HepG2 (cell line): ENCODE measurements around the gene CMC4. TPM values are rescaled to one million over a fixed set of nuclear protein-coding genes. Genes with fewer than 3 reads are reported as not detected.

ENCODE experiments used
- ATAC-seq: fragments of 200-7000 bp; cut with Tn5 transposase; 3 replicates; pipeline ENCODE4 v1.9.1; 2020; ENCODE audit warnings: mild to moderate bottlenecking, moderate library complexity
- BruUV-seq: library from RNA; stranded (reverse); fragments of 400-500 nt; replicated peaks from 2 replicates; lab custom pipeline; 2021; lab: Mats Ljungman, UMichigan
- CTCF ChIA-PET: fragments of 300-600 bp; formaldehyde crosslinking; extraction: SDS; loops from one replicate; lab custom pipeline; 2021; ENCODE audit warnings: low total read pairs, inconsistent platforms, low intra/inter-chr PET ratio; lab: Yijun Ruan, JAX
- POLR2A ChIA-PET: fragments of 350-600 bp; sonication (Branson Sonifier 250); formaldehyde crosslinking; loops from one replicate; lab custom pipeline; 2020; ENCODE audit warnings: antibody characterized with exemption, inconsistent platforms; lab: Yijun Ruan, JAX
- DNase-seq: peaks from one replicate; pipeline ENCODE4 v3.0.0-alpha.2; 2015; ENCODE audit warnings: low spot score
- FAIRE-seq: peaks from 3 replicates; lab custom pipeline; 2011; peaks lifted over from hg19 to GRCh38; lab: Jason Lieb, UNC
- H2AFZ ChIP-seq: one replicate; pipeline ENCODE4 v1.6.1; 2011; ENCODE audit warnings: low read length, inconsistent platforms
- H3K27ac ChIP-seq: fragments of 300-600 bp; 3 replicates; pipeline ENCODE4 v1.8.0; 2011; ENCODE audit warnings: mixed run types, mild to moderate bottlenecking, mixed read lengths, low read length, inconsistent platforms; ENCODE audit not compliant: insufficient read depth; ENCODE audit errors: extremely low read length
- H3K27me3 ChIP-seq, 2 experiments: fragments of 200-600 bp in 1 of 2; 2 replicates in 1 of 2; 3 replicates in 1 of 2; pipeline versions ENCODE4 v1.6.0 to v1.8.0; 2011; ENCODE audit warnings: low read length in 2 of 2, mild to moderate bottlenecking in 2 of 2, moderate library complexity in 2 of 2, inconsistent platforms in 1 of 2; ENCODE audit not compliant: insufficient read depth in 2 of 2, control insufficient read depth in 1 of 2
- H3K36me3 ChIP-seq, 2 experiments: fragments of 200-600 bp in 1 of 2; replicated peaks in 1 of 2; 2 replicates in 1 of 2; 3 replicates in 1 of 2; pipeline versions ENCODE4 v1.5.1 to v1.8.0; 2011; ENCODE audit warnings: low read length in 2 of 2, inconsistent platforms in 1 of 2; ENCODE audit not compliant: insufficient read depth in 2 of 2, control insufficient read depth in 1 of 2
- H3K4me1 ChIP-seq: 2 replicates; pipeline ENCODE4 v1.5.1; 2012; ENCODE audit warnings: low read length, inconsistent platforms; ENCODE audit not compliant: insufficient read depth
- H3K4me2 ChIP-seq: 2 replicates; pipeline ENCODE4 v1.6.0; 2011; ENCODE audit warnings: low read depth, low read length, inconsistent platforms
- H3K4me3 ChIP-seq, 3 experiments: fragments of 200-600 bp in 1 of 3; sonication (generic), shearing (Covaris generic) in 1 of 3; replicated peaks in 1 of 3; 2 replicates each; pipeline ENCODE4 v1.5.1; 2011 to 2016; ENCODE audit warnings: low read length in 3 of 3, inconsistent platforms in 2 of 3, low read depth in 2 of 3, mild to moderate bottlenecking in 2 of 3, control low read depth in 1 of 3, mixed read lengths in 1 of 3; ENCODE audit not compliant: insufficient read depth in 1 of 3
- H3K79me2 ChIP-seq: one replicate; pipeline ENCODE4 v1.6.1; 2011; ENCODE audit warnings: low read length, inconsistent platforms; ENCODE audit not compliant: insufficient read depth
- H3K9ac ChIP-seq: 2 replicates; pipeline ENCODE4 v1.6.0; 2011; ENCODE audit warnings: mild to moderate bottlenecking, low read depth, low read length, inconsistent platforms; ENCODE audit not compliant: insufficient read depth
- H3K9me3 ChIP-seq: 2 replicates; pipeline ENCODE4 v1.5.1; 2012; ENCODE audit warnings: mild to moderate bottlenecking, low read length
- H4K20me1 ChIP-seq: 2 replicates; pipeline ENCODE4 v1.6.0; 2011; ENCODE audit warnings: inconsistent platforms, mild to moderate bottlenecking, low read length, moderate library complexity; ENCODE audit not compliant: insufficient read depth
- HOXA5 ChIP-seq: sonication (generic); formaldehyde crosslinking; IDR thresholded peaks from 2 replicates; pipeline ENCODE4 v1.4.0; 2020; ENCODE audit warnings: missing genetic modification reagents
- SIX4 ChIP-seq: sonication (generic); formaldehyde crosslinking; IDR thresholded peaks from 2 replicates; pipeline ENCODE4 v1.4.0; 2020; ENCODE audit warnings: missing genetic modification reagents
- SMARCC2 ChIP-seq: fragments of 450-650 bp; IDR thresholded peaks from 2 replicates; pipeline ENCODE4 v1.6.1; 2017; ENCODE audit warnings: antibody characterized with exemption, mild to moderate bottlenecking
- SYNCRIP ChIP-seq: fragments of 200-400 bp; formaldehyde crosslinking; IDR thresholded peaks from 2 replicates; pipeline ENCODE4 v1.6.1; 2018; ENCODE audit warnings: mild to moderate bottlenecking, low read depth, low read length; ENCODE audit not compliant: insufficient read depth
- ZFP36 ChIP-seq: fragments of 150-350 bp; IDR thresholded peaks from 2 replicates; pipeline ENCODE4 v1.6.1; 2018; ENCODE audit warnings: borderline replicate concordance, low read length, low read depth; ENCODE audit not compliant: partially characterized antibody
- ZNF468 ChIP-seq: sonication (generic); formaldehyde crosslinking; IDR thresholded peaks from 2 replicates; pipeline ENCODE4 v1.8.0; 2022; ENCODE audit warnings: mild to moderate bottlenecking, moderate library complexity, missing genetic modification reagents
- ZNF550 ChIP-seq: sonication (generic); formaldehyde crosslinking; IDR thresholded peaks from 2 replicates; pipeline ENCODE4 v1.4.0; 2020; ENCODE audit warnings: mild to moderate bottlenecking, missing genetic modification reagents, borderline replicate concordance
- ZNF570 ChIP-seq: sonication (generic); formaldehyde crosslinking; IDR thresholded peaks from 2 replicates; pipeline ENCODE4 v1.4.0; 2020; ENCODE audit warnings: mild to moderate bottlenecking, missing genetic modification reagents, borderline replicate concordance
- WGBS: methylation state at CpG from one replicate; pipeline ENCODE4 v1.1.6; 2017; ENCODE audit warnings: low lambda C conversion rate; 5-methylcytosine and 5-hydroxymethylcytosine counted together
- in situ Hi-C: cut with HindIII; loops from 2 replicates; pipeline ENCODE4 v1.10.0; 2017; ENCODE audit warnings: low pct_unique_long_range_greater_than_20kb; ENCODE audit not compliant: extremely low pct_ligation_motif_present
- intact Hi-C: fragments of 100-400 bp; cut with micrococcal nuclease; formaldehyde crosslinking; loops from one replicate; pipeline ENCODE4 v1.10.0; 2022; ENCODE audit not compliant: unreplicated experiment
- polyA plus RNA-seq, 8 experiments: library from polyadenylated mRNA; depleted of rRNA in 3 of 8; stranded (reverse) in 7 of 8; unstranded in 1 of 8; fragments of >200 nt; fragmentation: Illumina TruSeq in 4 of 8; extraction: Trizol in 4 of 8; gene quantifications; 2 replicates each; pipeline versions ENCODE4 v1.2.1 to v1.2.3, GENCODE V29; 2011 to 2016; ENCODE audit warnings: low read depth in 4 of 8, missing spikeins in 1 of 8, mixed read lengths in 1 of 8; ENCODE audit not compliant: insufficient read depth in 1 of 8
- total RNA-seq, 5 experiments: library from RNA; depleted of rRNA; stranded (reverse); fragments of >200 nt; fragmentation: Illumina TruSeq; extraction: Trizol; gene quantifications; 2 replicates each; pipeline ENCODE4 v1.2.3, GENCODE V29; 2016; ENCODE audit warnings: low read depth in 1 of 5

Gene CMC4
- total and polyA plus RNA-seq, 2 of the 13 experiments (the other 11 are each of a cell fraction or from before 2014, with no cell fraction given) = 5.6 to 11.5 TPM

DNA sequence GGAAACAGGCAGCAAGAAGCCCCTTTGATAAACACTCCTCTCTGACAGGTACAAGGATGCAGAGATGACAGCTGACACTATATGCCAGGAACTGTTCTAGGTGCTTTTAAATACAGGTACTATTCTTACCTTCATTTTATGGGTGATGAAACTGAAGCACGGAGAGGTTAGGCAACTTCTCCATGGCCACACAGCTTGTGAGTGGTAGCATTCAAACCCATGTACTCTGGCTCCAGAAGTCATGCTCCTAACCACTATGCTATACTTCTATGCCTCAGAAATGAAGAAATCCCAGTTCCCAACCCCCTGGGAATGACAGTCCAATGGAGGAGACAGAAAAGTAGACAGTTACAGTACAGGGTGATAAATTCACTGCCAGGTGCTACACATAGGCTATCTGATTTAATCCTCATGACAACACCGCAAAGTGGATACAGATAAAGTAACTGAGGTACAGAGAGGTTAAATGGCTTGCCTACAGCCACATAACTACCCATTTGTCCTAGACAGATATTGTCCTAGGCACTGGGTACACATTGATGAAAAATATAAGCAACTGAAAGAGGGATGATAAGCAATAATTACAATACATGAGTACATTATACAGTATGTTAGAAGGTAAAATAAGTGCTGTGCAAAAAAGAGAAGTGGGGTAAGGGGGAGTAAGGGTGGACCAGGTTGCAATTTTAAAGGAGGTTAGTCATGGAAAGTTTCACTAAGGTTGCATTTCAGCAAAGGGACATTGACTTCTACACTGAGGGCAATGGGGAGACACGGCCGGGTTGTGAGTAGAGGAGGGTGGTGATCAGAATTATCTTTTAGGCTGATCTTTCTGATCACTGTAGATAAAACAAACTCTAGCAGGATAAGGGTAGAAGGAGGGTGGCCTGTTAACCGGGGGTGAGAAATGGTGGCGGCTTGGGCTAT lies 46.8 kb downstream of the CMC4 start:
- peaks cover 18% of the 10 kb centered on the region for H3K79me2 ChIP-seq
- no peak overlapping the region for H3K4me3 ChIP-seq
- H3K9ac ChIP-seq = no peak overlapping the region
- ATAC-seq = no peak
- in situ Hi-C loops (no loop called here), intact Hi-C loops (no loop called here)
- 31% methylated on average over 5 of the region's 6 CpGs for WGBS
- no peaks in the 10 kb centered on the region; a peak in 1 of 5 replicates for H3K27me3 ChIP-seq
- no peaks in the 10 kb centered on the region for H3K9me3 ChIP-seq
- FAIRE-seq = no peak
- ChIA-PET CTCF (no interaction called here), POLR2A (interaction anchor here (0.8 to 1.0 kb wide), 2 partner anchors 16 to 35 kb away, joined by 3 read pairs; no protein-coding TSS in a partner anchor)
- peaks cover 31% of the 10 kb centered on the region; the same call in 1 of the 2 replicates for H3K4me1 ChIP-seq
- H3K36me3 ChIP-seq = no peaks in the 10 kb centered on the region
- TF ChIP-seq HOXA5 (CRISPR knock-in tag) (no peak), SYNCRIP (no peak), SMARCC2 (no peak), ZFP36 (no peak), ZNF570 (CRISPR knock-in tag) (no peak), ZNF550 (no peak)
- no peak overlapping the region for H3K4me2 ChIP-seq
- H2AFZ ChIP-seq = no peak overlapping the region
- no peaks in the 10 kb centered on the region for H4K20me1 ChIP-seq
- BruUV-seq = no TSS peak
- DNase-seq = no peak
- no peak overlapping the region for H3K27ac ChIP-seq

DNA sequence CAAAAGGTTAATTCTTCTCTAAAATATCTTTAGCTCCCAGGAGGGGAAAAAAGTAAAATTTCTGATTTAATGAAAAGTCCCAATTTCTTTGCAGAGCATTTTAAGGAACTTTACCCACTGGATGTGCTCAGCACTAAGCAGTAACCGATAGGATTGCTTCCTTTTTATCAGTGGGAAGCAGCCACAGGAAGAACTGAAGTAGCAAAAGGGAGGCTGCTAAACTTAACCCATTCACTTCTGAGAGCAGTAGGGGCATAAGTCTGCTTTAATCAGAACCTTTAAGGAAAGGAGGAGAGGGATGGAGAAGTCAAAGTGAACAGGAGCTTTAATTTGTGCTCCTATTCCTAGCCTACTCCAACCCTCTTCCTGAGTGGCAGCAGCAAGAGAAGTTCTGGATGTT lies 48.4 kb downstream of the CMC4 start, which contains the start of gene F8:
F8 (minus strand) TSS at position 139 of the 400 bp plus-strand sequence. CDS start 171 bp downstream, outside the sequence.
- intact Hi-C loops = no loop called here
- DNase-seq = no peak
- Histone ChIP-seq H3K9ac (no peak within 1 kb of the TSS), H3K79me2 (peaks cover 3% of the 10 kb centered on the region), H3K27ac (no peak within 1 kb of the TSS), H4K20me1 (no peaks in the 10 kb centered on the region), H3K4me3 (no peak within 1 kb of the TSS), H3K36me3 (no peaks in the 10 kb centered on the region), H3K4me2 (no peak within 1 kb of the TSS), H3K9me3 (no peaks in the 10 kb centered on the region), H3K4me1 (peaks cover 18% of the 10 kb centered on the region; the same call in 1 of the 2 replicates), H3K27me3 (no peaks in the 10 kb centered on the region; a peak in 1 of 5 replicates), H2AFZ (no peak within 1 kb of the TSS)
- ChIA-PET CTCF (no interaction called here), POLR2A (no interaction called here)
- BruUV-seq = no TSS peak
- WGBS = 11% methylated on average over 1 of the region's 1 CpG
- ATAC-seq = no peak
- no peak for FAIRE-seq
- in situ Hi-C loops = no loop called here
- TF ChIP-seq ZNF468 (CRISPR knock-in tag) (no peak), SIX4 (no peak)
